Hepatocyte (in vitro differentiated cells): ENCODE measurements around the gene OST4.

Experiments
- CTCF ChIP-seq: fragments of 200-600 bp; sonication (generic); IDR thresholded peaks from 2 replicates; pipeline ENCODE4 v1.5.1; 2016; ENCODE audit warnings: antibody characterized with exemption, mild to moderate bottlenecking; ENCODE audit not compliant: poor library complexity
- EZH2 ChIP-seq: fragments of 200-600 bp; sonication (generic); IDR thresholded peaks from 2 replicates; pipeline ENCODE4 v1.6.1; 2016; ENCODE audit warnings: antibody characterized with exemption, mild to moderate bottlenecking, borderline replicate concordance
- EZH2phosphoT487 ChIP-seq: fragments of 200-600 bp; sonication (generic); IDR thresholded peaks from one replicate; pipeline ENCODE4 v1.6.1; 2018; ENCODE audit warnings: antibody characterized with exemption, mild to moderate bottlenecking, low read depth, moderate library complexity; ENCODE audit not compliant: unreplicated experiment, severe bottlenecking

GRCh38 chr2:27082773-27083409 lies 11.4 kb upstream of the OST4 start:
- TF ChIP-seq CTCF (no peak), EZH2 (no peak), EZH2phosphoT487 (no peak)
